ENCODE results near the gene SYK.

GRCh38 chr9:90846770-90847419 is 45.3 kb downstream of the SYK start:
- no peak for TF ChIP-seq CTCF (IDR thresholded peaks at IDR 0.05)
- no peak for TF ChIP-seq POLR2AphosphoS5 (IDR thresholded peaks at IDR 0.05)
- TF ChIP-seq POLR2A (IDR thresholded peaks at IDR 0.05; ENCODE audit: low read depth) = no peak
